Neural crest cell (in vitro differentiated cells): Measurements from ENCODE around the gene HLA-DMB. TPM values are rescaled to one million over a fixed set of nuclear protein-coding genes. Genes with fewer than 3 reads are reported as not detected.

ENCODE experiments used
- DNase-seq: peaks from one replicate; pipeline ENCODE4 v3.0.0; 2021; ENCODE audit warnings: low read depth, mixed read lengths, low spot score
- H3K27ac Mint-ChIP-seq: one replicate; pipeline ENCODE4 v1.8.0; 2021; ENCODE audit warnings: mild to moderate bottlenecking, mixed read lengths; ENCODE audit not compliant: unreplicated experiment
- H3K27me3 Mint-ChIP-seq: 2 replicates; pipeline ENCODE4 v1.8.0; 2021; ENCODE audit warnings: low read depth, mild to moderate bottlenecking, mixed read lengths
- H3K36me3 Mint-ChIP-seq: 2 replicates; pipeline ENCODE4 v1.8.0; 2021; ENCODE audit warnings: low read depth, mild to moderate bottlenecking, mixed read lengths
- H3K4me1 Mint-ChIP-seq: 2 replicates; pipeline ENCODE4 v1.8.0; 2021; ENCODE audit warnings: mixed read lengths
- H3K4me3 Mint-ChIP-seq: one replicate; pipeline ENCODE4 v1.8.0; 2021; ENCODE audit warnings: mild to moderate bottlenecking, mixed read lengths
- H3K9me3 Mint-ChIP-seq: 2 replicates; pipeline ENCODE4 v1.8.0; 2021; ENCODE audit warnings: mixed read lengths
- total RNA-seq: library from RNA; stranded (reverse); gene quantifications from 2 replicates; pipeline ENCODE4 v1.2.1, GENCODE V29; 2021
- TF ChIP-seq, protein P1 (sequence below): fragments of 200-600 bp; sonication (generic); conservative IDR thresholded peaks from 2 replicates; pipeline ENCODE4 v1.5.0; 2021; ENCODE audit warnings: antibody characterized with exemption, mild to moderate bottlenecking

Gene HLA-DMB
- total RNA-seq, 1 donor from 2014 or later: 0.63 TPM

DNA sequence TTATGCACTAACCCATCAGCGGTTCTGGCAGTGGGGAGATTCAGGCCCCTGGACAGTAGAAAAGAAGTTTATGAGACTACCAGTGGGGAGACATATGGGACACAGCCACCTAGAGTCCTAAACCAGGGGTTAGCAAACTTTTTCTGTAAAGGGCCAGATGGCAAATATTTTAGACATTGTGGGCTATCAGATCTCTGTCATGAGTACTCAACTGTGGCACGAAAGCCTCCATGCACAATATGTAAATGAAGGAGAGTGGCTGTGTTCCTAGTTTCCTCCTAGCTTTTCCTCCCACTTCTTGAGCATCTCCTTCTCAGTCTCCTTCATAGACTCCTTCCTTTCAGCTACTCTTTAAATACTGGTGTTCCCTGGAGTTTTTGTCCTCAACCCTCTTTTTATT, 15.3 kb upstream of the HLA-DMB start:
- TF ChIP-seq, protein P1, sequence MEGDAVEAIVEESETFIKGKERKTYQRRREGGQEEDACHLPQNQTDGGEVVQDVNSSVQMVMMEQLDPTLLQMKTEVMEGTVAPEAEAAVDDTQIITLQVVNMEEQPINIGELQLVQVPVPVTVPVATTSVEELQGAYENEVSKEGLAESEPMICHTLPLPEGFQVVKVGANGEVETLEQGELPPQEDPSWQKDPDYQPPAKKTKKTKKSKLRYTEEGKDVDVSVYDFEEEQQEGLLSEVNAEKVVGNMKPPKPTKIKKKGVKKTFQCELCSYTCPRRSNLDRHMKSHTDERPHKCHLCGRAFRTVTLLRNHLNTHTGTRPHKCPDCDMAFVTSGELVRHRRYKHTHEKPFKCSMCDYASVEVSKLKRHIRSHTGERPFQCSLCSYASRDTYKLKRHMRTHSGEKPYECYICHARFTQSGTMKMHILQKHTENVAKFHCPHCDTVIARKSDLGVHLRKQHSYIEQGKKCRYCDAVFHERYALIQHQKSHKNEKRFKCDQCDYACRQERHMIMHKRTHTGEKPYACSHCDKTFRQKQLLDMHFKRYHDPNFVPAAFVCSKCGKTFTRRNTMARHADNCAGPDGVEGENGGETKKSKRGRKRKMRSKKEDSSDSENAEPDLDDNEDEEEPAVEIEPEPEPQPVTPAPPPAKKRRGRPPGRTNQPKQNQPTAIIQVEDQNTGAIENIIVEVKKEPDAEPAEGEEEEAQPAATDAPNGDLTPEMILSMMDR: no peak
- peaks cover 7% of the 10 kb centered on the region for H3K27me3 Mint-ChIP-seq
- no peaks in the 10 kb centered on the region for H3K36me3 Mint-ChIP-seq
- no peak overlapping the region for H3K27ac Mint-ChIP-seq
- DNase-seq: no peak
- H3K9me3 Mint-ChIP-seq: no peaks in the 10 kb centered on the region
- peaks cover 8% of the 10 kb centered on the region for H3K4me1 Mint-ChIP-seq
- no peak overlapping the region for H3K4me3 Mint-ChIP-seq

DNA sequence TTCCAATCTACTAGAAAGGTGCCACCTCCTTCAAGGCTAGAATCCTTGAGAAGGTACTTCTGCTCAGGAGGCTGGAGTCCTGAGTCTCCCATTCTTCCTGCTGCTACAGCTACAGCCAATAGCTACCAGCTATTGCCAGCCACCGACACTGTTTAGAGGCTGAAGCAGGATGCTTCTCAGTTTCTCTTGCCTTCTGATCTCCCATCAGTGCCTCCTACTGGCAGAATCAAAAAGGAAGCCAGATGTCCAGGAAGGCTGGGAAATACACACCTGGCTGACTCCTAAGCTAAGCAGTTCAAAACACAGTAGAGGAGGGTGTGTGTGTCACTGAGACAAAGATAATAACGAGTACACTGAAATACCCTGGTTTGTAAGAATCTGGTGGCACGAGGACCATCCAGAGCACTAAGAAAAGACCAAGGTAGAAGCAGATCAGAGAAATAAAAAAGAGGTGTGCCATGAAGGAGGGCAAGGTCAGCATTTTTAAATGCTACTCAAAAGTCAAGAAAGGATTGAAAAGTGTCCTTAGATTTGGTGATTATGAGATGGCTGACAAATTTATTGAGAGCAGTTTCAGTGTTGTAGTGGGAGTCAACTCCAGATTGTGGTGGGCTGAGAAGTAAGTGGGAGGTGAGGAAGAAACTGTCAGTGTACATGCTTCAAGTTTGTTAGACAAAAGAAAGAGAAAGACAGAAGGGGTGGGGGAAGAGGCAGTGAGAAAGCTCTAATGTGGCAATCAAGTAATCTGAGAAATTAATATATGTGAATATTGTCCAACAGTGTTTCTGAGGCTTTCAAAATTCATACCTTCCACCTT, 14.4 kb upstream of the HLA-DMB start:
- Mint-ChIP-seq H3K27me3 (peaks cover 7% of the 10 kb centered on the region), H3K4me3 (no peak overlapping the region), H3K27ac (no peak overlapping the region), H3K9me3 (no peaks in the 10 kb centered on the region), H3K4me1 (peaks cover 8% of the 10 kb centered on the region), H3K36me3 (no peaks in the 10 kb centered on the region)
- DNase-seq: no peak
- TF ChIP-seq, protein P1: peak; percentile 42

DNA sequence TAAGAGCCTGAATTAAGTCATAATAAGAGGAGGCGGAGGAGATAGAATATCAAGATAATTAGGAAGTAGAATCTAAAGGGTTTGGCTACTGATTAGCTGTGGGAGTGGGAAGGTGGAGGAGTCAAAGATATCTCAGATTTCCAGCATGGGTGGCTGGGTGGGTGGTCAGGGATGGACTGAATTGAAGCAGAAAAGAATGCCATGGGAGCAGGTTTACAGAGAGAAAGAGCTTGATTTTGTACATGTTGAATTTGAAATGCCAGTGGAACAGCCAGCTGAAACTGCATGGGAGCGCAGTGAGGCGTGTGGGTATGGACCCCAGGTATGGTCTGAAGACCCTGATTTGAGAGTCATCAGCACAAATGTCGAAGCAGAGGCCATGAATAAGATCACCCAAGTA, 13.4 kb upstream of the HLA-DMB start:
- H3K4me1 Mint-ChIP-seq: peaks cover 8% of the 10 kb centered on the region
- no peak overlapping the region for H3K27ac Mint-ChIP-seq
- no peaks in the 10 kb centered on the region for H3K36me3 Mint-ChIP-seq
- peaks cover 7% of the 10 kb centered on the region for H3K27me3 Mint-ChIP-seq
- TF ChIP-seq, protein P1: no peak
- H3K4me3 Mint-ChIP-seq: no peak overlapping the region
- no peaks in the 10 kb centered on the region for H3K9me3 Mint-ChIP-seq
- DNase-seq: no peak

DNA sequence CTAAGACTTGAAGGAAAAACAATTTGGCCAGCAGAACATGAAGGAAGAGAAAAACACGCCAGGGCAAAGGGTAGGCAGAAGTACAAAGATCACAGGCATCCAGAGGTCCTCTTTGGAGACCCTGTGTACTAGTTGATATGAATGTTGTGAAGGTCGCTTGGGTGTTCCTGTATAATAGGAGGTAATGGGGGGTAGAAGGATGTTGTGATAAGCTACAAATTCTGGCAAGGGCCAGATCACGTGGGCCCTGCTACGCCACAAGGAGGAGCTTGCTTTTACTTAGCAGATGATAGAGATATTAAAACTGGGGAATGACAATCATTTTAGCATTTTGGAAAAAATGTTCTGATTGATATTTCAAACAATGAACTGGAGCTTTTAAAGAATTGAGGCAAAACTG, 12.9 kb upstream of the HLA-DMB start:
- Mint-ChIP-seq H3K36me3 (no peaks in the 10 kb centered on the region), H3K9me3 (no peaks in the 10 kb centered on the region), H3K4me3 (no peak overlapping the region), H3K4me1 (peaks cover 8% of the 10 kb centered on the region), H3K27me3 (peaks cover 11% of the 10 kb centered on the region), H3K27ac (no peak overlapping the region)
- TF ChIP-seq, protein P1: no peak
- DNase-seq: no peak

DNA sequence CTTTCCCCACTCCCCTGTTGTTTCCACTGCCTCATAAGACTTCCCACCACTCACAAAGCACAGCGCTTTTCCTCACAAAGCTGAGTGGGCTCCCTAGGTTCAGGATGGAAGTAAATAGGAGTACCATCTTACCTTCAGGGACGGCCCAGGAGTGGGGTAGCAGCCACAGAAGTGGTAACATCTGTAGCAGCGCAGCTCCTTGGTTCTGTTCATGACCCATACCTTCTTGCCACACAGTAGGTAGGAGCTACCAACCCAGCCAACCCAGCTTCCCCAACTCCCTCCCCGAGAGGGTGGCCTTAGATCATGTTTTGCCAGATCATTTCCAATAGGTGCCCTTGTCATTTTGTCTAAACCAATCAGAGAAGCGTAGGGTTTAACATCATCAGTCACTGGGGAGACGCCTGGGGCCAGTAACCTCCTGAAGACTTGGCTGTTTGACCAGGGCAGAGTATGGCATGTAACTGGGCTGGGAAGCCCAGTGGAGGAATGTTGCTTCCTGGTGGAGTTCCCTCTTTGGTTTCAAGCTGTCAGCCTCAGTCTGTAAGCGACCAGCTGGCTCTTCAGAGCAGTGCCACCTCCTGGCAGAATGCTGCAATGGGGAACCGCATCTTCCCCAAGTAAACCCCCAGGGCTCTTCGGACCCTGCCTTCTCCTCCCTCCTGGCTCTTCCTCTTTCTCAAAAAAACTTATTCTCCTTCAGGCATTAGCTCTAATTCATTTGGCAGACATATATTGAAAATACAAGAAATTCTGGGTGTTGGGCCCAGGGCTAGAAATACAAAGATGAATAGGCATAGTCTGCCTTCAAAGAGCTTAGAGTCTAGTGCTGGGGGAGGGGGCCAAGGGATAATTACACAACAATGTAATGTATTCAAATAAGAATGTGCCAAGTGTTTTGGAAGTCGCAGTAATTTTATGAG, 12.2 kb upstream of the HLA-DMB start, which contains the start of gene HLA-DMA:
Gene HLA-DMA, minus strand, starts transcription at position 281 of the 923 bp plus-strand sequence. Its CDS starts 61 bp downstream, at position 220.
- no peaks in the 10 kb centered on the region for H3K36me3 Mint-ChIP-seq
- TF ChIP-seq, protein P1: peak; percentile 74
- peak; percentile 42 for DNase-seq
- H3K4me3 Mint-ChIP-seq: no peak within 1 kb of the TSS
- H3K27me3 Mint-ChIP-seq: peaks cover 16% of the 10 kb centered on the region
- no peak within 1 kb of the TSS for H3K27ac Mint-ChIP-seq
- H3K9me3 Mint-ChIP-seq: no peaks in the 10 kb centered on the region
- H3K4me1 Mint-ChIP-seq: peaks cover 8% of the 10 kb centered on the region
